Keratinocyte (primary cell): Measurements from ENCODE around the gene TMEM220.

ENCODE experiments used
- CTCF ChIP-seq, 3 experiments: IDR thresholded peaks in 1 of 3; conservative IDR thresholded peaks in 1 of 3; optimal IDR thresholded peaks in 1 of 3; 2 replicates in 2 of 3; 3 replicates in 1 of 3; pipeline versions ENCODE3 to v1.5.1; 2011; ENCODE audit warnings: low read length in 3 of 3, mild to moderate bottlenecking in 3 of 3, moderate library complexity in 2 of 3, control low read depth in 1 of 3, inconsistent platforms in 1 of 3; ENCODE audit not compliant: insufficient read depth in 2 of 3; ENCODE audit errors: extremely low read depth in 1 of 3
- EZH2 ChIP-seq: IDR thresholded peaks from one replicate; pipeline ENCODE4 v1.6.1; 2012; ENCODE audit warnings: inconsistent platforms, mild to moderate bottlenecking, low read length, moderate library complexity

- no peak for TF ChIP-seq CTCF (optimal IDR thresholded peaks at IDR 0.05 in 1 of 3, IDR thresholded peaks at IDR 0.05 in 1 of 3, conservative IDR thresholded peaks at IDR 0.05 in 1 of 3; ENCODE audit: extremely low read depth in 1 of 3, insufficient read depth in 2 of 3, low read length in 3 of 3)
- TF ChIP-seq EZH2: no peak
Observed at GRCh38 chr17:10755592-10756127, 25.8 kb upstream of the TMEM220 start.
